Astrocyte of the spinal cord (primary cell): ENCODE measurements around the gene SP7.
"Not testable (repeated sequence)": the region's sequence is repeated elsewhere in the genome, so short reads cannot be mapped to it uniquely, and the experiment has no call there.

Source experiments
- DNase-seq: peaks from one replicate; pipeline ENCODE4 v3.0.0; 2011; ENCODE audit warnings: low read depth, low spot score
- H3K4me3 ChIP-seq: 2 replicates; pipeline ENCODE4 v1.5.1; 2011; ENCODE audit warnings: low read depth, mild to moderate bottlenecking, low read length, moderate library complexity
- CTCF ChIP-seq: IDR thresholded peaks from 2 replicates; pipeline ENCODE4 v1.5.1; 2012; ENCODE audit warnings: low read depth, mild to moderate bottlenecking, low read length, inconsistent platforms
- in situ Hi-C: cut with HindIII; loops from 2 replicates; pipeline ENCODE4 v1.10.0; 2017; ENCODE audit warnings: low sequenced_read_pairs

The SP7 gene

GRCh38 chr12:53338916-53339315 is 2.8 kb upstream of the SP7 start:
- no peak for TF ChIP-seq CTCF
- H3K4me3 ChIP-seq: no peak overlapping the region
- DNase-seq: no peak
- in situ Hi-C loops: no loop called here

GRCh38 chr12:53338017-53338416 is 1.9 kb upstream of the SP7 start:
- in situ Hi-C loops: no loop called here
- no peak for TF ChIP-seq CTCF
- DNase-seq: no peak

GRCh38 chr12:53334822-53335221 is 1.3 kb downstream of the SP7 start:
- no peak for TF ChIP-seq CTCF
- in situ Hi-C loops: no loop called here
- no peak for DNase-seq
- no peak overlapping the region for H3K4me3 ChIP-seq

More at GRCh38 chr12:53338017-53338416, 1.9 kb upstream of the SP7 start:
- no peak overlapping the region for H3K4me3 ChIP-seq

- in situ Hi-C loops: no loop called here
- no peak for TF ChIP-seq CTCF
- DNase-seq: no peak
- H3K4me3 ChIP-seq: no peak overlapping the region
Measured at GRCh38 chr12:53333845-53334244, 2.3 kb downstream of the SP7 start.

GRCh38 chr12:53333289-53333688 is 2.9 kb downstream of the SP7 start:
- DNase-seq: no peak
- TF ChIP-seq CTCF: no peak
- no peak overlapping the region for H3K4me3 ChIP-seq
- in situ Hi-C loops: no loop called here

GRCh38 chr12:53332744-53333143 is 3.4 kb downstream of the SP7 start:
- no peak for DNase-seq
- in situ Hi-C loops: no loop called here
- no peak for TF ChIP-seq CTCF
- H3K4me3 ChIP-seq: no peak overlapping the region

- DNase-seq, H3K4me3 ChIP-seq, in situ Hi-C loops: not testable (repeated sequence)
Measured at GRCh38 chr12:53332339-53332738, 3.8 kb downstream of the SP7 start.
